ENCODE results near the gene MACROH2A2.

GRCh38 chr10:70126700-70127395, 74.2 kb downstream of the MACROH2A2 start:
- TF ChIP-seq POLR2AphosphoS5 (IDR thresholded peaks at IDR 0.05; ENCODE audit: low read depth, low read length): no peak
- no peak for TF ChIP-seq CTCF (IDR thresholded peaks at IDR 0.05)
- no peak for TF ChIP-seq SIN3A (IDR thresholded peaks at IDR 0.05; ENCODE audit: borderline replicate concordance, insufficient read depth, low read depth, low read length)
- no peak for TF ChIP-seq REST (IDR thresholded peaks at IDR 0.05; ENCODE audit: insufficient read depth in 1 of 2, low read depth in 2 of 2, low read length in 1 of 2)
- TF ChIP-seq TCF7L2 (IDR thresholded peaks at IDR 0.05; ENCODE audit: low read depth, low read length): no peak
